Sigmoid colon (tissue), 7 donors: Measurements from ENCODE around the gene CSRP2. TPM values are rescaled to one million over a fixed set of nuclear protein-coding genes. Genes with fewer than 3 reads are reported as not detected.

ENCODE experiments used
- DNase-seq: peaks from one replicate; pipeline ENCODE4 v3.0.0-alpha.2; 2019
- H3K27ac ChIP-seq, 4 donors: fragments of 200-600 bp; sonication (generic); one replicate each; pipeline ENCODE4 v1.5.1; 2016 to 2019; ENCODE audit warnings: mild to moderate bottlenecking in 1 of 4
- H3K27me3 ChIP-seq, 3 donors: fragments of 200-600 bp; sonication (generic); one replicate each; pipeline ENCODE4 v1.5.1; 2019; ENCODE audit warnings: mild to moderate bottlenecking in 1 of 3
- H3K36me3 ChIP-seq, 4 donors: fragments of 200-600 bp; sonication (generic); one replicate each; pipeline ENCODE4 v1.5.1; 2016 to 2019
- H3K4me1 ChIP-seq, 4 donors: fragments of 200-600 bp; sonication (generic); one replicate each; pipeline ENCODE4 v1.5.1; 2017 to 2019
- H3K4me3 ChIP-seq, 4 donors: fragments of 200-600 bp; sonication (generic); one replicate each; pipeline ENCODE4 v1.5.1; 2017 to 2019; ENCODE audit warnings: mild to moderate bottlenecking in 2 of 4, moderate library complexity in 1 of 4
- H3K9me3 ChIP-seq, 4 donors: fragments of 200-600 bp in 3 of 4; sonication (generic) in 3 of 4; one replicate each; pipeline versions ENCODE4 v1.5.1 to v1.6.1; 2013 to 2019
- EP300 ChIP-seq, 4 donors: sonication (generic); formaldehyde crosslinking; IDR thresholded peaks; one replicate each; pipeline ENCODE4 v1.6.1; 2017; ENCODE audit warnings: antibody characterized with exemption in 4 of 4
- POLR2A ChIP-seq, 2 donors: fragments of 450-650 bp; IDR thresholded peaks; one replicate each; pipeline ENCODE4 v1.6.1; 2016; ENCODE audit warnings: antibody characterized with exemption in 2 of 2, mild to moderate bottlenecking in 2 of 2, moderate library complexity in 2 of 2
- POLR2AphosphoS5 ChIP-seq, 4 donors: sonication (generic); formaldehyde crosslinking; IDR thresholded peaks; one replicate each; pipeline ENCODE4 v1.6.1; 2017; ENCODE audit warnings: antibody characterized with exemption in 4 of 4
- WGBS, 2 donors: extraction: QIAGEN DNeasy Blood & Tissue Kit; methylation state at CpG; one replicate each; pipeline ENCODE4 v1.1.7; 2013; 5-methylcytosine and 5-hydroxymethylcytosine counted together
- intact Hi-C: fragments of 100-400 bp; cut with DNase I; formaldehyde crosslinking; loops from one replicate; pipeline ENCODE4 v1.15.1; 2023
- polyA plus RNA-seq, 3 donors: library from polyadenylated mRNA; stranded (reverse); fragments of 200-250 nt; gene quantifications; one replicate each; pipeline ENCODE4 v1.2.3, GENCODE V29; 2013
- total RNA-seq, 4 donors: library from RNA; depleted of rRNA; stranded (reverse); fragments of >200 nt; gene quantifications; one replicate each; pipeline ENCODE4 v1.1.0, GENCODE V29; 2016
- TF ChIP-seq, protein P1 (sequence below), 4 experiments: fragments of 450-650 bp in 3 of 4; fragments of 200-600 bp in 1 of 4; IDR thresholded peaks; one replicate each; pipeline ENCODE4 v1.5.1; 2016 to 2019; ENCODE audit warnings: antibody characterized with exemption in 4 of 4, mild to moderate bottlenecking in 3 of 4, moderate library complexity in 2 of 4
- donor health status: healthy with polysubstance abuse.
- donor health status: Bipolar disorder and iron deficiency.
- donor health status: healthy.

Gene CSRP2
- total and polyA plus RNA-seq, 7 donors = 3.2 to 46.2 (median 12.7) TPM

DNA sequence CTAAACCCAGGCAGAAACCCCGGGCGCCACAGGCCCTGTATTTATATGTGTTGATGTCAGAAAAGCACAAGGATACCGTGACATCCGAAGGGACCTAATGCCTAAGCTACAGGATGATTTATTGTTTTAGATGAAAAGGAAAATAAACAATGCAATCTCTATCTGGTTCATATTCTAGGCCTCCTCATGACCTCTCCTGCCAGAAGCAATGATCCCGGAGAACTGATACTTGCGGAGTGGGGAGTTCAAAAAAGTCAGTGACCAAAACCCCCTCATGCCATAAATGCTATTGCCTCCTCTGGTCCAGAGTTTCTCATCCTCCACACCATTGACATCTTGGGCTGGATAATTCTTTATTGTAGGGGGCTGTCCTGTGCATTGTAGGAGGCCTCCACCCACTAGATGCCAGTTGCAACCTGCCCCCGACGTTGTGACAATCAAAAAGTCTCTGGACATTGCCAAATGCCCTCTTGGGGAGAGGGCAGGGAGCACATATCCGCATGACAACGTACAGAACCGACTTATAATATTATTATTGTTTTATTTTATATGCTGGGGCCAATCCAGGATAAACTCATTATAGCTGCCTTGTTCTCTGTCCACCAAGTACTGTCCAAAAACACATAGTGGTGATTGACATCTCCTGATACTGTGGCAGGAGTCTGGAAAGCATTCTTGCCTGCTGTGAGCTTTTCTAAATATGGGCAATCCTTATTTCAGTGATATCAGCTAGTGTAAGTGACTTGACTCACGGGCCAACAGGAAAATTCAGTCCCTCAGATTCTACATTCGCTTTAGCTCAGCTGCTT lies 1.1 kb upstream of the CSRP2 start:
- no peak for DNase-seq
- Histone ChIP-seq H3K36me3 (no peaks in the 10 kb centered on the region), H3K4me1 (peaks cover 0 to 22% (median 16%) of the 10 kb centered on the region in 4 donors), H3K9me3 (no peaks in the 10 kb centered on the region), H3K4me3 (peak overlapping the region; percentile 55 to 75 (median 72)), H3K27ac (peak overlapping the region; percentile 81 to 93 (median 90)), H3K27me3 (no peaks in the 10 kb centered on the region)
- 46 to 63% methylated on average over 13 of the region's 13 CpGs for WGBS, 2 donors
- intact Hi-C loops = loop anchor here (5.0 to 10.0 kb wide), 3 partner anchors 118 to 795 kb away; partner anchors contain the start of genes NAP1L1 and ZDHHC17
- TF ChIP-seq POLR2AphosphoS5 (IDR thresholded peaks at IDR 0.05) (no peak), POLR2A (IDR thresholded peaks at IDR 0.05) (no peak)
- TF ChIP-seq, protein P1, sequence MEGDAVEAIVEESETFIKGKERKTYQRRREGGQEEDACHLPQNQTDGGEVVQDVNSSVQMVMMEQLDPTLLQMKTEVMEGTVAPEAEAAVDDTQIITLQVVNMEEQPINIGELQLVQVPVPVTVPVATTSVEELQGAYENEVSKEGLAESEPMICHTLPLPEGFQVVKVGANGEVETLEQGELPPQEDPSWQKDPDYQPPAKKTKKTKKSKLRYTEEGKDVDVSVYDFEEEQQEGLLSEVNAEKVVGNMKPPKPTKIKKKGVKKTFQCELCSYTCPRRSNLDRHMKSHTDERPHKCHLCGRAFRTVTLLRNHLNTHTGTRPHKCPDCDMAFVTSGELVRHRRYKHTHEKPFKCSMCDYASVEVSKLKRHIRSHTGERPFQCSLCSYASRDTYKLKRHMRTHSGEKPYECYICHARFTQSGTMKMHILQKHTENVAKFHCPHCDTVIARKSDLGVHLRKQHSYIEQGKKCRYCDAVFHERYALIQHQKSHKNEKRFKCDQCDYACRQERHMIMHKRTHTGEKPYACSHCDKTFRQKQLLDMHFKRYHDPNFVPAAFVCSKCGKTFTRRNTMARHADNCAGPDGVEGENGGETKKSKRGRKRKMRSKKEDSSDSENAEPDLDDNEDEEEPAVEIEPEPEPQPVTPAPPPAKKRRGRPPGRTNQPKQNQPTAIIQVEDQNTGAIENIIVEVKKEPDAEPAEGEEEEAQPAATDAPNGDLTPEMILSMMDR (IDR thresholded peaks at IDR 0.05) = peak in 2 of 4 experiments; percentile 6 to 34

DNA sequence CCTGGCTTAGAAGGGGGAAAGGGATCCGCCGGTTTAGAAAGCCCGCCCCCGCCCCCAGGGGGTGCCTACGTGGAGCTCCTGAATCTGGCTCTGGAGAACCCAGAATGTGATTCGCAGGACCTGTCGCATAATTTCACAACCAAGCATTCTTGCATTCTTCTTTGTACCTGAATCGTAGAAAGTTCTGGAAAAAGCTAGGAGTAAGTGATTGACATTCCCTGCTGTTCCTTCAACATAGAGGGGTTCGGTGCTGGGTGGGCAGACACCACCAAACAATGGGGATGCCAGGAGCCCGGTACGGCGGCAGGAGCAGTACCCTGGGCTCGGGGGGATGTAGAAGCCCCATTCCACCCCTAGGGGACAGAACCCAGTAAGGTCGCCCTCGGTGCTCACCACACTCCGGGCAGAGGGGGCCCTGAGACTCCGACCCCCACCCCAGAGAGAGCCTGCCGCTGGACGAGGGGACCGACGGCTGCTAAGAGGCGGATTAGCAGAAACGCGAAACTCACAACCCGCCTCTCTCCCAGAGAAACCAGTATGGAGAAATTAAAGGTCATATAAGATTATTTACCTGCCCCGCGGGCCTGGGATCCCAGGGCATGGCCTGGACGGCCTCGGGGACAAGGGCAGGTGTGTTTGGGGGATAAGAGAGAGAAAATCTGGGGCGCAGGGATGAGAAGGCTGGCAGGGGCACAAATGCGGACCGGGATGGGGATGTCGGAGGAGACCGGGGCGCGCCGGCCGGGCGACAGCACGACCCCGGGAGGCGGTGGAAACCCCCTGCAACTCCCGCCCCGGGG lies 520 bp downstream of the CSRP2 start:
- 1% methylated on average over 44 of the region's 44 CpGs for WGBS, 2 donors
- DNase-seq = no peak
- H3K4me3 ChIP-seq = peak overlapping the region; percentile 55 to 75 (median 72)
- peak overlapping the region; percentile 81 to 93 (median 90) for H3K27ac ChIP-seq
- H3K27me3 ChIP-seq = no peaks in the 10 kb centered on the region
- H3K9me3 ChIP-seq = no peaks in the 10 kb centered on the region
- peaks cover 0 to 25% (median 20%) of the 10 kb centered on the region in 4 donors for H3K4me1 ChIP-seq
- intact Hi-C loops = loop anchor here (5.0 to 10.0 kb wide), 2 partner anchors 116 to 793 kb away; partner anchors contain the start of genes NAP1L1 and ZDHHC17
- no peaks in the 10 kb centered on the region for H3K36me3 ChIP-seq
- TF ChIP-seq EP300 (IDR thresholded peaks at IDR 0.05) (no peak), POLR2A (IDR thresholded peaks at IDR 0.05) (no peak), POLR2AphosphoS5 (IDR thresholded peaks at IDR 0.05) (no peak)
- TF ChIP-seq, protein P1 (IDR thresholded peaks at IDR 0.05) = no peak

DNA sequence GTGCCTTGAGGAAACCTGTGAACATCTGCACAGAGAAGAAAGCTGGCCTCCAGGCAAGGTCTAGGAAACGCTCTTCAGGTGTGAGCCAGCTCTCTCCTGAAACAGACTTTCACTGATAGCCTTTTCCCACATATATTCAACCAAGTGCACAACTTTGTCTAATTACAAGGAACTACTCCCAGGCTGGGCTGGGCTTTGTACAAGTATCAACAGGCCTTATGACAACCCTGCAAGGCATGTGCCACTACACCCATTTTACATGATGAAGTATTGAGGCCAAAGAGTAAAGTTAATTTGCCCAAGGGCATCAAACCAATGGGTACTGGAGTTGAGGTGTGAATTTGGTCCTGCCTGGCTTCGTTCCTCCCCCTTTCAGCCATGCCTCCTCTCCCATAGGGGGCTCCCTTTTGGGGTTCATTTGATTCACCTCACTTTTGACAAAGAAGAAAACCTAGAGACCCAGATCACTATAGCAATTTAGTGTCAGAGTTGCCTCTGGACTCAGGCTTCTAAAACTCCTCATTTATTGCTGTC lies 2.1 kb downstream of the CSRP2 start:
- Histone ChIP-seq H3K4me1 (peaks cover 0 to 29% (median 20%) of the 10 kb centered on the region in 4 donors), H3K4me3 (no peak overlapping the region)
- 83 to 91% methylated on average over 2 of the region's 2 CpGs for WGBS, 2 donors

More for the DNA sequence above, 2.1 kb downstream of the CSRP2 start:
- Histone ChIP-seq H3K27me3 (no peaks in the 10 kb centered on the region), H3K36me3 (no peaks in the 10 kb centered on the region), H3K27ac (no peak overlapping the region), H3K9me3 (no peaks in the 10 kb centered on the region)
- TF ChIP-seq EP300 (IDR thresholded peaks at IDR 0.05) = no peak
- no peak for TF ChIP-seq POLR2A (IDR thresholded peaks at IDR 0.05)
- TF ChIP-seq POLR2AphosphoS5 (IDR thresholded peaks at IDR 0.05) = no peak
- TF ChIP-seq, protein P1 (IDR thresholded peaks at IDR 0.05) = no peak
- DNase-seq = no peak
- intact Hi-C loops = loop anchor here (5.0 to 10.0 kb wide), 2 partner anchors 114 to 792 kb away; partner anchors contain the start of genes NAP1L1 and ZDHHC17
